GM18873 (cell line): ENCODE results near the gene HDGF.

ENCODE experiments used
- ATAC-seq: cut with Tn5 transposase; IDR thresholded peaks from one replicate; pipeline ENCODE4 v1.9.1; 2021; ENCODE audit warnings: mild to moderate bottlenecking, moderate library complexity, moderate number of reproducible peaks; ENCODE audit not compliant: unreplicated experiment, low FRiP score

Gene HDGF

GRCh38 chr1:156747742-156748669 lies 3.5 kb downstream of the HDGF start:
- no peak for ATAC-seq

GRCh38 chr1:156746728-156747631 lies 4.5 kb downstream of the HDGF start:
- no peak for ATAC-seq

GRCh38 chr1:156746406-156746727 lies 5.1 kb downstream of the HDGF start:
- ATAC-seq, result no peak

- ATAC-seq, result no peak
Measured at GRCh38 chr1:156745881-156746280, 5.6 kb downstream of the HDGF start.

- ATAC-seq, result no peak
Measured at GRCh38 chr1:156744786-156745419, 6.6 kb downstream of the HDGF start.

- no peak for ATAC-seq
Measured at GRCh38 chr1:156744344-156744743, 7.1 kb downstream of the HDGF start.

- no peak for ATAC-seq
Measured at GRCh38 chr1:156743367-156744302, 7.8 kb downstream of the HDGF start.

GRCh38 chr1:156742801-156743200 lies 8.7 kb downstream of the HDGF start:
- ATAC-seq, result no peak

GRCh38 chr1:156742017-156742416 lies 9.5 kb downstream of the HDGF start:
- no peak for ATAC-seq

- peak; percentile 1 for ATAC-seq
Measured at GRCh38 chr1:156741481-156741983, 9.9 kb downstream of the HDGF start.

- ATAC-seq, result peak; percentile 76
Measured at GRCh38 chr1:156740741-156741480, 10.6 kb downstream of the HDGF start, which contains the start of gene MRPL24. Gene MRPL24 (minus strand): TSS chr1:156741088. CDS start chr1:156738704, 2,384 bp downstream.

GRCh38 chr1:156740237-156740740 lies 11.2 kb downstream of the HDGF start:
- no peak for ATAC-seq

- ATAC-seq, result no peak
Measured at GRCh38 chr1:156738916-156739315, 12.6 kb downstream of the HDGF start.

- ATAC-seq, result no peak
Measured at GRCh38 chr1:156738407-156738806, 13.1 kb downstream of the HDGF start.

- no peak for ATAC-seq
Measured at GRCh38 chr1:156733989-156734584, 17.4 kb downstream of the HDGF start.

- peak; percentile 80 for ATAC-seq
Measured at GRCh38 chr1:156728599-156729462, 22.6 kb downstream of the HDGF start, which contains the start of gene ISG20L2. Gene ISG20L2 (minus strand): TSS chr1:156728766. CDS start chr1:156727652, 1,114 bp downstream.

- ATAC-seq, result peak; percentile 27
Measured at GRCh38 chr1:156727926-156728598, 23.4 kb downstream of the HDGF start, which contains the start of gene METTL25B. Gene METTL25B (plus strand): TSS chr1:156728469. CDS start chr1:156729105, 636 bp downstream.
